Panc1 (cell line): ENCODE results near the gene PRLR.

Experiments used
- REST ChIP-seq, 2 experiments: IDR thresholded peaks; 2 replicates each; pipeline ENCODE4 v1.6.1; 2011 to 2012; ENCODE audit warnings: low read depth in 2 of 2, control low read depth in 1 of 2, low read length in 1 of 2, mild to moderate bottlenecking in 1 of 2, moderate library complexity in 1 of 2; ENCODE audit not compliant: insufficient read depth in 1 of 2
- SIN3A ChIP-seq: IDR thresholded peaks from 2 replicates; pipeline ENCODE4 v1.6.1; 2012; ENCODE audit warnings: low read depth, mild to moderate bottlenecking, low read length, moderate library complexity, borderline replicate concordance; ENCODE audit not compliant: insufficient read depth
- TF ChIP-seq, protein P1 (sequence below): fragments of 450-650 bp; IDR thresholded peaks from 2 replicates; pipeline ENCODE4 v1.5.1; 2017; ENCODE audit warnings: mild to moderate bottlenecking

DNA sequence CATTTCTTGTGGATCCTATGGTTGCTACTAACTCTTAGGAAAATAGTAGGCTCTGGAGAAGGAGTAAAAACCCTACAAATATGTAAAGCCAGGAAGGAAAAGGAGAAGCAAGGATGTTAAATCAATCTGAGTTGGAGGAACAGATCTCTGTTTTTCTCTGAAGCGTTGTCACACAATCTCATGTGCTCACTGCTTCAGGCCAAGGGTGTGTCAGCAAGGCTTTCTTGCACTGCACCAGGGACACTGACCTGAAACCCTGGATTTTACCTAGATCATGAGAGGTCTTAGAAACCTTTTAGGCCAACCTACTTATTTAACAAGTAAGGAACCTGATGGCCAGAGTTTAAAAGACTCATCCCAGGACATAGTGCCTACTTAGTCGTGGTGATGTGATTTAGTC is 170.1 kb downstream of the PRLR start:
- TF ChIP-seq, protein P1, sequence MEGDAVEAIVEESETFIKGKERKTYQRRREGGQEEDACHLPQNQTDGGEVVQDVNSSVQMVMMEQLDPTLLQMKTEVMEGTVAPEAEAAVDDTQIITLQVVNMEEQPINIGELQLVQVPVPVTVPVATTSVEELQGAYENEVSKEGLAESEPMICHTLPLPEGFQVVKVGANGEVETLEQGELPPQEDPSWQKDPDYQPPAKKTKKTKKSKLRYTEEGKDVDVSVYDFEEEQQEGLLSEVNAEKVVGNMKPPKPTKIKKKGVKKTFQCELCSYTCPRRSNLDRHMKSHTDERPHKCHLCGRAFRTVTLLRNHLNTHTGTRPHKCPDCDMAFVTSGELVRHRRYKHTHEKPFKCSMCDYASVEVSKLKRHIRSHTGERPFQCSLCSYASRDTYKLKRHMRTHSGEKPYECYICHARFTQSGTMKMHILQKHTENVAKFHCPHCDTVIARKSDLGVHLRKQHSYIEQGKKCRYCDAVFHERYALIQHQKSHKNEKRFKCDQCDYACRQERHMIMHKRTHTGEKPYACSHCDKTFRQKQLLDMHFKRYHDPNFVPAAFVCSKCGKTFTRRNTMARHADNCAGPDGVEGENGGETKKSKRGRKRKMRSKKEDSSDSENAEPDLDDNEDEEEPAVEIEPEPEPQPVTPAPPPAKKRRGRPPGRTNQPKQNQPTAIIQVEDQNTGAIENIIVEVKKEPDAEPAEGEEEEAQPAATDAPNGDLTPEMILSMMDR: no peak
- TF ChIP-seq SIN3A (no peak), REST (IDR thresholded peaks at IDR 0.05; ENCODE audit: insufficient read depth in 1 of 2, low read depth in 2 of 2, low read length in 1 of 2) (no peak)
